ENCODE results near the gene ZIC4.

Gene ZIC4

DNA sequence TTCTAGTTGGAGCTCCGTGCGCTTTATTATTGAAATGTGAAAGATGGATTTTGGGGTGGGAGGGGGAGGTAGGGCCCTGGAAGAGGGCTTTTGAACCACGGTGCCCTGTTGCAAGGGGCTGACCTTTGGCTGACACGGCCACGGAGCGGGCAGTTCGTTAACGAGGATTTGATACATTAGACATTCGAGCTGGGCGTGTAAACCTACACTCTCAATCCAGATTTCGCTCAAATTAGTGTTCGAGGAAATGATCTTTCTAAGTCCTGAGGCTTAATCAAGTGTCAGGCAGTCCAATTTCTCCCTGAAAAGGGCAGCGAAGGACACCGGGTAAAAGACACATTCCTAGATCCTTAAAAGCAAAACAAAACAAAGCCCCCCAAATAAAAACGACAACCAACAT is 15.9 kb upstream of the ZIC4 start:
- TF ChIP-seq, protein P1, sequence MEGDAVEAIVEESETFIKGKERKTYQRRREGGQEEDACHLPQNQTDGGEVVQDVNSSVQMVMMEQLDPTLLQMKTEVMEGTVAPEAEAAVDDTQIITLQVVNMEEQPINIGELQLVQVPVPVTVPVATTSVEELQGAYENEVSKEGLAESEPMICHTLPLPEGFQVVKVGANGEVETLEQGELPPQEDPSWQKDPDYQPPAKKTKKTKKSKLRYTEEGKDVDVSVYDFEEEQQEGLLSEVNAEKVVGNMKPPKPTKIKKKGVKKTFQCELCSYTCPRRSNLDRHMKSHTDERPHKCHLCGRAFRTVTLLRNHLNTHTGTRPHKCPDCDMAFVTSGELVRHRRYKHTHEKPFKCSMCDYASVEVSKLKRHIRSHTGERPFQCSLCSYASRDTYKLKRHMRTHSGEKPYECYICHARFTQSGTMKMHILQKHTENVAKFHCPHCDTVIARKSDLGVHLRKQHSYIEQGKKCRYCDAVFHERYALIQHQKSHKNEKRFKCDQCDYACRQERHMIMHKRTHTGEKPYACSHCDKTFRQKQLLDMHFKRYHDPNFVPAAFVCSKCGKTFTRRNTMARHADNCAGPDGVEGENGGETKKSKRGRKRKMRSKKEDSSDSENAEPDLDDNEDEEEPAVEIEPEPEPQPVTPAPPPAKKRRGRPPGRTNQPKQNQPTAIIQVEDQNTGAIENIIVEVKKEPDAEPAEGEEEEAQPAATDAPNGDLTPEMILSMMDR (IDR thresholded peaks at IDR 0.05) = no peak
- no peak for DNase-seq (ENCODE audit: low spot score)
- Histone ChIP-seq H3K27ac (no peak overlapping the region), H3K4me3 (no peak overlapping the region)

- H3K27ac ChIP-seq = no peak overlapping the region
- no peak for DNase-seq (ENCODE audit: low spot score)
- TF ChIP-seq, protein P1 (IDR thresholded peaks at IDR 0.05) = no peak
- peak overlapping the region; percentile 49 for H3K4me3 ChIP-seq
Measured at GRCh38 chr3:147421184-147421912, 15.0 kb upstream of the ZIC4 start.

DNA sequence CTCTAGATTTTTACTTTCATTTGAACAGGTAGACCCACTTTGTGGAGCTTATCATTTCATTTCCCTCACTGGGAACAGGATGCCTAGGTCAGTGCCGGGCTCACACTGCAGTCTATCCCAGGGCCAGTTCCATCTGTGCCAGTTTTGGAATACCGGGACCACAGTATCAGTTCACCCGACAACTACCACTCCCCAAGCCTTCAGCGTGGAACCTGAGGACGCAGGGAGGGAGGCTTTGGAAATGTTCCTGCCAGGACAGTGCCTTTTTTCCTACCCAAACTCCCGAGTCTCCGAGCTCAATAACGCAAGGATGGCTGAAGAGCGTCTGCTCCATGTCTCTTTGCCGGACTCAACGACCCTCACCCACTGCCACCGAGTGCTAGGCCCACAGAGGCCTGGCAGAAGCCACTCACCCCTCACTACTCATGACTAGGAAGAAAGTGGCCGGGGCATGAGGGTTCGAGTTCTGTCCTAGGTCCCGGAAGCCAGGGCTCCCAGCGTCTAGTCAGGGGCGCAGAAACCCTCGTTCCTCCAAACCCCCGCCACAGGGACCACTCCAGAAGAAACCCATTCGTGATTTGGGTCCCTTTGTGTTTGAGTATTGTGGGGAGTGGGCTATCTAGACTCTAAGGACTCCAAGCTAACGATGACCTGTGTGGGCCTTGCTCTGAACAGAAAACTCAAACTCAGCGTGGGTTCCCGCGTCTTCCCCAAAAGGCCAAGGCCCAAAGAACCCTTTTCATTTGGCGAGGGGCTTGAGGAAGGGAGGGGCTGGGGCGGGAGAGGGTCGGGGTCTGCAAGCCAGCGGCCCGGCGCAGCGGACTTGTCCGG is 14.2 kb upstream of the ZIC4 start:
- peak overlapping the region; percentile 49 for H3K4me3 ChIP-seq
- no peak for DNase-seq (ENCODE audit: low spot score)
- H3K27ac ChIP-seq = no peak overlapping the region
- TF ChIP-seq, protein P1 (IDR thresholded peaks at IDR 0.05) = no peak

GRCh38 chr3:147419781-147420224 is 13.5 kb upstream of the ZIC4 start:
- no peak for DNase-seq (ENCODE audit: low spot score)
- TF ChIP-seq, protein P1 (IDR thresholded peaks at IDR 0.05) = no peak
- no peak overlapping the region for H3K27ac ChIP-seq
- H3K4me3 ChIP-seq = peak overlapping the region; percentile 59

GRCh38 chr3:147418808-147419701 is 12.7 kb upstream of the ZIC4 start:
- TF ChIP-seq, protein P1 (IDR thresholded peaks at IDR 0.05) = no peak
- DNase-seq (ENCODE audit: low spot score) = no peak
- Histone ChIP-seq H3K4me3 (peak overlapping the region; percentile 59), H3K27ac (no peak overlapping the region)

DNA sequence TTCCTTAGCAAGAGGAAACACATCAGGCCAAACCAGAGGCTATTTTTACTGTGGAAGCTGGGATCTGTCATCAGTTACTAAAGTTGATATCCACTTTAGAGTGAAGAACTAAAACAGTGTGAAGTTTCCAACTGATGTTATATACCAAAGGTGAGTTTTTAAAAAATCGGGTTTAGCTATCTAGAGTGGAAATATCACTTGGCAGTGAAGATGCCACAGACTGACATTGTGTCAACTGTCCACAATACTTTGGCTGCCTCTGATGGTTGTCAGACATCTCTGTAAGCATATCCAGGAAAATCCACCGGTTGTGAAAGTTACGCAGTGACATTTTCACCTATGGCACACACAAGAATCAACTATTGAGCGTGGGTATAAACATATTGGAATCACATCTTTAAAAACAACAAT is 12.0 kb upstream of the ZIC4 start:
- H3K4me3 ChIP-seq = peak overlapping the region; percentile 59
- TF ChIP-seq, protein P1 (IDR thresholded peaks at IDR 0.05) = no peak
- no peak for DNase-seq (ENCODE audit: low spot score)
- no peak overlapping the region for H3K27ac ChIP-seq
